ENCODE results near the gene PCDHGC4.

The PCDHGC4 gene

GRCh38 chr5:141465351-141465750 is 19.5 kb upstream of the PCDHGC4 start:
- H3K27me3 Mint-ChIP-seq (ENCODE audit: low read depth, poor library complexity), result no peaks in the 10 kb centered on the region
- H3K36me3 Mint-ChIP-seq (ENCODE audit: low read depth), result peaks cover 49% of the 10 kb centered on the region
- H3K9me3 Mint-ChIP-seq, result peaks cover 20% of the 10 kb centered on the region
- TF ChIP-seq, protein P1, sequence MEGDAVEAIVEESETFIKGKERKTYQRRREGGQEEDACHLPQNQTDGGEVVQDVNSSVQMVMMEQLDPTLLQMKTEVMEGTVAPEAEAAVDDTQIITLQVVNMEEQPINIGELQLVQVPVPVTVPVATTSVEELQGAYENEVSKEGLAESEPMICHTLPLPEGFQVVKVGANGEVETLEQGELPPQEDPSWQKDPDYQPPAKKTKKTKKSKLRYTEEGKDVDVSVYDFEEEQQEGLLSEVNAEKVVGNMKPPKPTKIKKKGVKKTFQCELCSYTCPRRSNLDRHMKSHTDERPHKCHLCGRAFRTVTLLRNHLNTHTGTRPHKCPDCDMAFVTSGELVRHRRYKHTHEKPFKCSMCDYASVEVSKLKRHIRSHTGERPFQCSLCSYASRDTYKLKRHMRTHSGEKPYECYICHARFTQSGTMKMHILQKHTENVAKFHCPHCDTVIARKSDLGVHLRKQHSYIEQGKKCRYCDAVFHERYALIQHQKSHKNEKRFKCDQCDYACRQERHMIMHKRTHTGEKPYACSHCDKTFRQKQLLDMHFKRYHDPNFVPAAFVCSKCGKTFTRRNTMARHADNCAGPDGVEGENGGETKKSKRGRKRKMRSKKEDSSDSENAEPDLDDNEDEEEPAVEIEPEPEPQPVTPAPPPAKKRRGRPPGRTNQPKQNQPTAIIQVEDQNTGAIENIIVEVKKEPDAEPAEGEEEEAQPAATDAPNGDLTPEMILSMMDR (IDR thresholded peaks at IDR 0.05), result no peak
- no peaks in the 10 kb centered on the region for H3K4me1 Mint-ChIP-seq
- no peak overlapping the region for H3K4me3 Mint-ChIP-seq
- no peak for DNase-seq
- peak overlapping the region; percentile 25 for H3K27ac Mint-ChIP-seq

- Mint-ChIP-seq H3K36me3 (ENCODE audit: low read depth) (peaks cover 79% of the 10 kb centered on the region), H3K4me3 (peak within 1 kb of the TSS; percentile 94), H3K27me3 (ENCODE audit: low read depth, poor library complexity) (peaks cover 1% of the 10 kb centered on the region), H3K9me3 (peaks cover 53% of the 10 kb centered on the region), H3K27ac (peak within 1 kb of the TSS; percentile 99), H3K4me1 (peaks cover 47% of the 10 kb centered on the region)
- TF ChIP-seq, protein P1 (IDR thresholded peaks at IDR 0.05), result no peak
- peak; percentile 69 for DNase-seq
Measured at GRCh38 chr5:141475625-141476131, 9.2 kb upstream of the PCDHGC4 start, which contains the start of gene PCDHGC3. PCDHGC3 (plus strand) TSS chr5:141475966; CDS start chr5:141476117, 151 bp downstream.

DNA sequence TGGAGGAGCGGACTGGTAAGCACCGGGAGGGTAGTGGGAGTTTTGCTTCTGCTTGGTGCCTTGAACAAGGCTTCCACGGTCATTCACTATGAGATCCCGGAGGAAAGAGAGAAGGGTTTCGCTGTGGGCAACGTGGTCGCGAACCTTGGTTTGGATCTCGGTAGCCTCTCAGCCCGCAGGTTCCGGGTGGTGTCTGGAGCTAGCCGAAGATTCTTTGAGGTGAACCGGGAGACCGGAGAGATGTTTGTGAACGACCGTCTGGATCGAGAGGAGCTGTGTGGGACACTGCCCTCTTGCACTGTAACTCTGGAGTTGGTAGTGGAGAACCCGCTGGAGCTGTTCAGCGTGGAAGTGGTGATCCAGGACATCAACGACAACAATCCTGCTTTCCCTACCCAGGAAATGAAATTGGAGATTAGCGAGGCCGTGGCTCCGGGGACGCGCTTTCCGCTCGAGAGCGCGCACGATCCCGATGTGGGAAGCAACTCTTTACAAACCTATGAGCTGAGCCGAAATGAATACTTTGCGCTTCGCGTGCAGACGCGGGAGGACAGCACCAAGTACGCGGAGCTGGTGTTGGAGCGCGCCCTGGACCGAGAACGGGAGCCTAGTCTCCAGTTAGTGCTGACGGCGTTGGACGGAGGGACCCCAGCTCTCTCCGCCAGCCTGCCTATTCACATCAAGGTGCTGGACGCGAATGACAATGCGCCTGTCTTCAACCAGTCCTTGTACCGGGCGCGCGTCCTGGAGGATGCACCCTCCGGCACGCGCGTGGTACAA is 8.5 kb upstream of the PCDHGC4 start:
- Mint-ChIP-seq H3K4me1 (peaks cover 52% of the 10 kb centered on the region), H3K4me3 (peak overlapping the region; percentile 94), H3K36me3 (ENCODE audit: low read depth) (peaks cover 84% of the 10 kb centered on the region), H3K27ac (peak overlapping the region; percentile 99), H3K9me3 (peaks cover 55% of the 10 kb centered on the region), H3K27me3 (ENCODE audit: low read depth, poor library complexity) (peaks cover 3% of the 10 kb centered on the region)
- peak; percentile 31 for DNase-seq
- TF ChIP-seq, protein P1 (IDR thresholded peaks at IDR 0.05), result no peak

- TF ChIP-seq, protein P1 (IDR thresholded peaks at IDR 0.05), result no peak
- peaks cover 3% of the 10 kb centered on the region for H3K27me3 Mint-ChIP-seq (ENCODE audit: low read depth, poor library complexity)
- no peak overlapping the region for H3K27ac Mint-ChIP-seq
- DNase-seq, result no peak
- H3K4me1 Mint-ChIP-seq, result peaks cover 52% of the 10 kb centered on the region
- H3K9me3 Mint-ChIP-seq, result peaks cover 55% of the 10 kb centered on the region
- H3K36me3 Mint-ChIP-seq (ENCODE audit: low read depth), result peaks cover 79% of the 10 kb centered on the region
- peak overlapping the region; percentile 94 for H3K4me3 Mint-ChIP-seq
Measured at GRCh38 chr5:141477044-141477575, 7.7 kb upstream of the PCDHGC4 start.

DNA sequence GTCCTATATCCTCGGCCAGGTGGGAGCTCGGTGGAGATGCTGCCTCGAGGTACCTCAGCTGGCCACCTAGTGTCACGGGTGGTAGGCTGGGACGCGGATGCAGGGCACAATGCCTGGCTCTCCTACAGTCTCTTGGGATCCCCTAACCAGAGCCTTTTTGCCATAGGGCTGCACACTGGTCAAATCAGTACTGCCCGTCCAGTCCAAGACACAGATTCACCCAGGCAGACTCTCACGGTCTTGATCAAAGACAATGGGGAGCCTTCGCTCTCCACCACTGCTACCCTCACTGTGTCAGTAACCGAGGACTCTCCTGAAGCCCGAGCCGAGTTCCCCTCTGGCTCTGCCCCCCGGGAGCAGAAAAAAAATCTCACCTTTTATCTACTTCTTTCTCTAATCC is 7.0 kb upstream of the PCDHGC4 start:
- no peak overlapping the region for H3K27ac Mint-ChIP-seq
- H3K4me3 Mint-ChIP-seq, result peak overlapping the region; percentile 62
- TF ChIP-seq, protein P1 (IDR thresholded peaks at IDR 0.05), result no peak
- H3K4me1 Mint-ChIP-seq, result peaks cover 59% of the 10 kb centered on the region
- H3K36me3 Mint-ChIP-seq (ENCODE audit: low read depth), result peaks cover 84% of the 10 kb centered on the region
- DNase-seq, result no peak
- H3K9me3 Mint-ChIP-seq, result peaks cover 55% of the 10 kb centered on the region
- peaks cover 3% of the 10 kb centered on the region for H3K27me3 Mint-ChIP-seq (ENCODE audit: low read depth, poor library complexity)
